Measurements from ENCODE around the gene IL11.
"Not testable (repeated sequence)": the region's sequence is repeated elsewhere in the genome, so short reads cannot be mapped to it uniquely, and the experiment has no call there.

IL11 gene

GRCh38 chr19:55370305-55370988, at the start of gene IL11:
IL11 (minus strand) TSS chr19:55370463; CDS start chr19:55370310, 153 bp downstream.
- DNase-seq: no peak

DNA sequence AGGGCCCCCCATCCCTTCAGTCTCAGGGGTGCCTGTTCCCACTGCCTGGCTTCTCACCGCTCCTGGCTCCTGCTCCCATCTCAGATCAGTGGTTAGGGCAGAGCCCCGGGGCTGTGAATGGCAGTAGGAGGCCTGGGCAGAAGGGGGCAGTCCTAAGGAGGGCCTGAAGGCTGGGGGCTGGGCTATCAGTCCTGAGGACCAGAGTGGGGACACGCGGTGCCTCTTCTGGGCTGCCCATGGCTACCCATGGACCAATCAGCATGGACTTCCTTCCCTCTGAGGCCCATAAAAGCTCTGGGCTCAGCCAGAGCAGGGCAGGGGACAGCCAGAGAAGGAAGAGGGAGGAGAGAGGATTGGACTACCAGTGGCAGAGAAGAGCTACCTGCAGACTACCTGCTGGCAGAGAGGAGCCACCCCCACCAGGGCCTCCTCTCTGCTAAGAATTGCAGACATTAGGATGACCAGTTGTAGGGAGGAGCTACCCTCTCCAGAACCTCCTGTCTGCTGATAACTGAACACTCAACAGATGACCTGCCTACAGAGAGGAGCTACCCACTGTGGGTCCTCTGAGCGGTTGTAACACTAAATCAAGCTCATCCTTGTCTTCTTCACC, 49.5 kb upstream of the IL11 start:
- DNase-seq: no peak

DNA sequence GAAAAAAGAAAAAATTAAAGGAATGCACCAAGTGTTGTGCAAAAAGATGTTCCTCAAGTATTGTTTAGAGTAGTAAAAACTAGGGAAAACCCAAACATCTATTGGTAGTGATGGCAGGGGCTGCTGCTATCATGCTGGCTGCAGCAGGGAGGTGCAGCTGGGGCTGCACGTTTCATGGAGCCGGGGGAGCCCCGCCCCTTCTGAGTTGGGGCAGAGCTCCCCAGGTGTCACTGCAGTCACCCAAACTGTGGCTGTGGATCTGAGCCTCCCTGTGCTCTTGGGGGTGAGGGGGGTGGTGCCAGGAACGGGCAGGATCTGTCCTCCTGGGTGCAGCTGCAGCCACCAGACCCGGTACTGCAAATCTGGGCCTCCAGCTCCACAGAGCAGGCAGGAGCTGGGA, 48.8 kb upstream of the IL11 start:
- DNase-seq: no peak

GRCh38 chr19:55418185-55418584, 47.9 kb upstream of the IL11 start:
- peak; percentile 81 for DNase-seq

DNA sequence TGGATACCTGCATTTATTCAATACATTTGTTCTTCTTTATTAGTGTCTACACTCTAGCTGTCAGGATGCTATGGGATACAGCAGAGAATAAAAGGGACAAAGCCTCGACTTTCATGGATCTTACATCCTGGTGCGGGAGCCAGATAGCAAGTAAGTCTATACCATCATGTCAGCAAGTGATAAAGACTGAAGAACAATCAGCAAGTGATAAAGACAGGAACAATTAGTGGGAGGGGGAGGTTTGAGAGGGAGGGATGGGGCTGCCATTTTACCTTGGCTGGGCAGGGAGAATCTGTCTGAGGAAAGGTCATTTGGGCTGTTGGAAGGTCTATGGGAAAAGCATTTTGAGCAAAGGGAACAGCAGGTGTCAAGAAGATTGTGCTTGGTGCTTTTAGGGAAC, 39.9 kb upstream of the IL11 start:
- no peak for DNase-seq

GRCh38 chr19:55409179-55409578, 38.9 kb upstream of the IL11 start:
- not testable (repeated sequence) for DNase-seq

GRCh38 chr19:55408533-55408872, 38.2 kb upstream of the IL11 start:
- DNase-seq: no peak

DNA sequence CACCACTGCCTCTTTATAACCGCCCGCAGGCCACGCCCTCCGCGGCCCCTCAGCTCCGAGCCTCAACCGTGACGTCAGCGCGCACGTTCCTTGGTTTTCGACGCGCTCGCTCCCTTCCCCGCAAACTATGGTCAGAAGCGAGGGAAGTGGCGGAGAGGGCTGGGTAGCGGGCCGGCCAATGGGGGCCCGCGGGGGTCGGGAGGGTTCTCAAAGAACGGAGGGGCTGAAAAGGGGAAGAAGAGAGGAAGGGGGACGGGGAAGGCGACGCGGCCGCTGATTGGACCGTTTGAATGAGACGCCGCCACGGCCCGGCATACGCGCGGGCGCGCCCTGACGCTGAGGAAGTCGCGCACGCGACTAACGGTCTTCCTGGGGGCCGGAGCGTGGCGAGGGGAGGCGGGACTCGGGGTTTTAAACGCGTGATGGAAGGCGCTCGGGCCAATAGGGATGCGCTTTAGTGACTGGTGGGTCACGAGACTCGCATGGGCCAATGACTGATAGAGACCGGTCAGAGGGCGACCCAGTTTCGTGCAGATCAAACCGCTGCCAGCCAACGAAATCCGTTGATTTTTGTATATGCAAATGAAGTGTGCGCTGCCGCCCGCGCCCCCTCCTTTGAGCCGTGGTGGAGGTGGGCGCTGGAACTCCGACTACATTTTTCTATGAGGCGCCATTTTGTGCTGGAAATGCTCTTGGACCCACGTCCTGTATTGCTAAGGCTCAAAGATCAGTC, 37.7 kb upstream of the IL11 start:
- DNase-seq: peak; percentile 98

DNA sequence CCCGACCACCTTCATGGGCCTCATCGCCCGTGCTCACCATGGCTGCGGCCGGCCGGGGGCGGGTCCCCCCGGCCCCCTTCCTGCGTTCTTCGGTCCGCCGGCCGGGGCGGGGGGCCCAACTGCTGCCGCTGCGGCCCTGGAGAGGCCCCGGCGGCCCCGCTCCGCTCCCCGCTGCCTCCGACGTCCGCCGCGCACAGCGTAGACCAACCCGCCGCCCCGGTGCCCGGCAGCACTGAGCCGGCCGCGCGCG, 37.2 kb upstream of the IL11 start, which contains the start of gene UBE2S:
TSS of gene UBE2S (minus strand) at position 239 of the 250 bp plus-strand sequence. CDS start at position 40, 199 bp downstream.
- not testable (repeated sequence) for DNase-seq

GRCh38 chr19:55406826-55407549, 36.7 kb upstream of the IL11 start:
- DNase-seq: peak; percentile 47

DNA sequence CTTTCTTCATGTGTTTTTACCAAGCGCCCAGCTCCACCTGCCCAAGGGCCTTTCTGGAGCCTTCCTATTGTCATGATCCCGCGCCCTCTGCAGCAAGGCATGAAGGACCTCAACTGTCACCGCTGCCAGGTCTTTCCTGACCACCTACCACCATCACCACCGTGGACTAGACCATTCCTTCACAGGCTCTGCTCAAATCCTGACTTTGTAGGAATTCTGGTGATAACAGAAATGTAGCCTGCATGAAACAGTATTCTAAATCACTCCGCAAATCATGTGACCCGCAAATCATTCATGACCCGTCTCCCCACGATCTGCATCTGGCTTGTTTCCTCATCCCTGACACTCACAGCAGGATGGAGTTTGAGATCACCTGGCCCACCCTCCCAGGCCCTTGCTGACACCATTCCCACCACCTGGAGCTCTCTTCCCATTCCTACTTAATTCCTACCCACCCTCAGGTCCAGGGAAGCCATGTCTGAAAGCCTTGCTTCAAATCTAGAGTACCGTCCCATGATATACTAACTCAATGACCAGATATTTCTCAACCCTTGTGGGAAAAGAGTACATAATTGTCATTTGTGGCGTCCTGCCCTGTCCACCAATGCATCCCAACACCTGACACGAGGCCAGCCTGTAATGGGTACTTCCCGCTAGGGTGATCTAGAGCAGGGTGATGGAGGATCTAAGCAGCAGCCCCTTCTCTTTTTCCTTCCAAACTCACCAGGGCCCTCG, 36.0 kb upstream of the IL11 start:
- DNase-seq: no peak

- no peak for DNase-seq
Observed at GRCh38 chr19:55405638-55406037, 35.4 kb upstream of the IL11 start.

- DNase-seq: no peak
Observed at GRCh38 chr19:55402509-55402908, 32.2 kb upstream of the IL11 start.

DNA sequence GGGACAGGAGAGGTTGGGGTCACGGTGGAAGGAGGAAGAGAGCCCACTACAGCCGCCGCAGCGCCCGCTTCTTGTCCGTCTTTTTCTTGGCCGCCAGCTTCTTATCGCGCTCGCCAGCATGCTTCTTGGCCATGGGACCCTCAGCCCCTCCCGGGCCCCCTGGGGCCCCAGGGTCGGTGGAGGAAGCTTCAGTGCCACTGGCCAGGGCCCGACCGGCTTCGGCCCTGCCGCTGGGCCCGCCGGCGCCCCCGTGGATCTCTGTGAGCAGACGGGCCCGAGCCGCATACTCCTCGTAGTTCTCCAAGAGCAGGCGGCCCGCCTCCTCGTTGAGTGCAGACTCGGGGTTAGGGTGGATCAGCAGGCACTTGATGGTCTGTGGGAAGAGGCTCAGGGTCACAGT, 31.1 kb upstream of the IL11 start:
- DNase-seq: not testable (repeated sequence)

DNA sequence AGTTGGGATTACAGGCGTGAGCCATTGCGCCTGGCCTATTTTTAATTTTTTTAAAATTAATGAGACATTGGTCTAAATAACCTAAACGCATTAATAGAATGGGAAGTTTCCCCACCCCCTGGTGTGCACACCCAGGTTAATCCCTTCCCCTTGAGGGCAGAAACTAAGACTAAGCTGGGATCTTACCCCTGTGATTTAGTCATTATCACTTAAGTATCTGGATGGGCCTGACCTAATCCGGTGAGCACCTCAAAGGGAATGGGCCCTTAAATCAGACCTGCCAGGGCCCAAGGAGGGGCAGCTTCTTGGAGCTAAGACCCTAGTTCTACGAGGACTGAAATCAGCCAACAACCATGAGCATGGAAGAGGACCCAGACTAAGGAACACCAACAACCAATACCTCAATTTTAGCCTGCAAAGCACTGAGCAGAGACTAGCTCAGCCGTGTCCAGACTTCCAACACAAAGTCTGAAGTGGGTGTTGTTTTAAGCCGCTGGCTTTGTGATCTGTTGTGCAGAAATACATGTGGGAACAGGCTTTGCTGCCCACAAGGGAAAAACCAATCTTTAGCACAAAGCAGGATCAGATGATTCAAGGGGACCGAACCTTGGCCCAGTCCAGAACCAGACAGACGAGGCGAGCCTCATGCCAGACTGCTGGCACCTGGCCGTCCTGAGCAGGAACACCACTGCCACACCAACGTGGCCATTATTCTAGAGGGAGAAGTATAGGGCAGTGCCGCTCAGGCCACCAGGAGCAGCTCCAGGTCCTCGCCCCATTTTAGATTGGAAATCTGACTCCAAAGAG, 30.2 kb upstream of the IL11 start:
- DNase-seq: no peak

DNA sequence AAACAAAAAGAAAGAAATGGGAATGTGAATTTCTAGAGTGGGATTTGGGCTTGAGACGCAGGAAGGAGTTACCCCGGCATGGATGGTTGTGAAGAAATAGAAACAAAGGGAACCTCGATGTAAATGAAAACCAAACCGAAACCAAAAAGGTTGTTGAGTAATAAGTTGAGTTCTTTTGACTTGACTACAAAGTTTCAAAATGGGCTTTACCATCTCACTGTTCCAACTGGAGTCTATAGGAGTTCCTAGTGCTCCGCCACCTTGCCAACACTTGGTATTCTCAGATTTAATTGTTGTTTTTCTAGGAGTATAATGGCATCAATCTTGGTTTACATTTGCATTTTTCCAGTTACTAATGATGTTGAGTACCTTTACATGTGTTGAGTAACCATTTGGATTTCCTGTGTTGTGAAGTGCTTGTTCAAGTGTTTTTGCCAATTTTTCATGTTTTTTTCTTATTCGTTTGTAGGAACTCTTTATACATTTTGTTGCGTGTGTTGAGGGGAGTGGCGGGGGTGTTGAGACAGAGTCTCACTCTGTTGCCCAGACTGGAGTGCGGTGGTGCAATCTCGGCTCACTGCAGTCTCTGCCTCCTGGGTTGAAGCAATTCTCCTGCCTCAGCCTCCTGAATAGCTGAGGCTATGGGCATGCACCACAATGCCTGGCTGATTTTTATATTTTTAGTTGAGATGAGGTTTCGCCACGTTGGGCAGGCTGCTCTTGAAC, 28.1 kb upstream of the IL11 start:
- DNase-seq: no peak

DNA sequence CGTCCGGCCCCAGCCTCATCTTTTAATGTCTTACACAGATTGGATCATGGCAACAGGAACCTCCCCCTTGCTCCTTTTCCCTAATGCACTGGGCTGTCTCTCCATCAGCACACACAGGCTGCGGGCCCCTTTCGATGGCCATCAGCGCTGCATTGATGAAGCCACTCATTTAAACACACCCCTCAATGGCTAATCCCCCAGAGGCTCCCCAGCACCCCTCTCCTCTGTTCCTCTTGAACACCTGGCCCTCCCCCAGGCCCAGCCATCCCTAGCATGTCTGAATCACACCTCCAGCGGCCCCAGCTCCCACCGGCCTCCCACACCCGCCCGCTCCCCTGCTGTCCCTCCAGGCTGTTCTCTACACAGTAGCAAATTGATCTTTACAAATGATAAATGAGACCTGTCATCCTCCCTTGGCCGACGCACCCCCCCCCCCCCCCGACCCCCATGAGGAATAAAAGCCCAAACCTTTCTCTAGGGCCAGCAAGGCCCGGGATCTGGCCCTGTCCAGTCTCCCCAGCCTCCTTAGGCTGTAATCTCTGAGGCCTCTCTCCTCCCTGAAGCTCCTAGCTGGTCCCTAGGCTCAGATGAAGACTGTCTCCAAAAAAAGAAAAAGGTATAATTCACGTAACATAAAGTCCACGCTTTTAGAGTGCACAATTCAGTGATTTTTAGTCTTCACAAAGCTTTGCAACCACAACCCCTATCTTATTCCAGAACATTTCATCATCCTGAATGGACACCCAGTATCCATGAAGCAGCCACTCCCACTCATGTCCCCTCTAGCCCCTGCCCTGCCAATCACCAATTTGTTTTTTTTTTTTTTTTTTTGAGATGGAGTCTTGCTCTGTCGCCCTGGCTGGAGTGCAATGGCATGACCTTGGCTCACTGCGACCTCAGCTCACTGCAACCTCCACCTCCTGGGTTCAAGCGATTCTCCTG, 22.8 kb upstream of the IL11 start:
- DNase-seq: no peak

GRCh38 chr19:55391702-55392615, 21.7 kb upstream of the IL11 start:
- DNase-seq: no peak

DNA sequence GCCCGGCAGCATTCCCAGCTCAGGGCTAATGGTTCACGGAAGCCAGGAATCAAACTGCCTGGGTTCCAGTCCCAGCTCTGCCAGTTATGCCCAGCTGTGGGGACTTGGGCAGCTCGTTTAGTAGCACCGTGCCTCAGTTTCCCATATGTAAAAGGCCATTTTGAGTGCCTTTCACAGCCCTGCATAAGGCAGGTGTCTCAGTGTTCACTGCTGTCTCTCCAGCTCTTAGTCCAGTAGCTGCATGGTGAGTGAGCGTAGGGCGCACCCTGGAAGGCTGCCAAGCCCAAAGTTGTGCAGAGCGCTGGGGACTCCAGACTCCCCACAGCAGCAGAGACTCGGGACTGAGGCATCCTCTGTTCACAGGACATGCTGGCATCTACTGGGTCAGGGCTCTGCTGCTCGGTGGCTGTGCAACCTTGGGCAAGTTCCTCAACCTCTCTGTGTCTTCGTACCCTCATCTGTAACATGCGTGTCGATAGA, 21.0 kb upstream of the IL11 start:
- DNase-seq: no peak
